Skin of body (tissue), 2 donors: ENCODE results near the gene SIRT7. TPM values are rescaled to one million over a fixed set of nuclear protein-coding genes. Genes with fewer than 3 reads are reported as not detected.

Experiments
- DNase-seq: peaks from one replicate; lab custom pipeline; 2025; lab: John Stamatoyannopoulos, UW
- total RNA-seq: library from RNA; depleted of rRNA; stranded (reverse); fragments of >200 nt; gene quantifications from one replicate; pipeline ENCODE4 v1.2.3, GENCODE V29; 2014

The SIRT7 gene
- total RNA-seq, 1 donor from 2014 or later = 12.6 TPM

GRCh38 chr17:81865358-81865732 is 52.6 kb downstream of the SIRT7 start:
- no peak for DNase-seq

GRCh38 chr17:81863833-81864768 is 53.9 kb downstream of the SIRT7 start:
- DNase-seq = no peak

GRCh38 chr17:81863123-81863675 is 54.8 kb downstream of the SIRT7 start:
- DNase-seq = no peak

Other genes with a start within 250 kb of the SIRT7 start
- gene ARL16, start 234.4 kb downstream of the SIRT7 start, total RNA-seq = 32.1 TPM
- gene HGS, start 234.2 kb downstream of the SIRT7 start, total RNA-seq = 36.6 TPM
- 9.2 TPM for gene MRPL12, start 214.8 kb downstream of the SIRT7 start, total RNA-seq
- gene SLC25A10, start 205.9 kb downstream of the SIRT7 start, total RNA-seq = 7.1 TPM
- not detected for gene GCGR, start 114.0 kb downstream of the SIRT7 start, total RNA-seq
- 35.6 TPM for gene MCRIP1, start 84.9 kb downstream of the SIRT7 start, total RNA-seq
- gene PPP1R27, start 83.1 kb downstream of the SIRT7 start, total RNA-seq = 10.0 TPM
- 208 TPM for gene P4HB, start 57.6 kb downstream of the SIRT7 start, total RNA-seq
- 51.6 TPM for gene ARHGDIA, start 46.8 kb downstream of the SIRT7 start, total RNA-seq
- 67.6 TPM for gene ALYREF, start 26.6 kb downstream of the SIRT7 start, total RNA-seq
- 60.1 TPM for gene ANAPC11, start 26.5 kb downstream of the SIRT7 start, total RNA-seq
- gene NPB, start 15.9 kb downstream of the SIRT7 start, total RNA-seq = 0.59 TPM
- gene PCYT2, start 6.8 kb downstream of the SIRT7 start, total RNA-seq = 18.6 TPM
- gene MAFG, start 9.6 kb upstream of the SIRT7 start, total RNA-seq = 8.1 TPM
- gene PYCR1, start 19.1 kb upstream of the SIRT7 start, total RNA-seq = 49.4 TPM
- gene MYADML2, start 29.1 kb upstream of the SIRT7 start, total RNA-seq = 3.2 TPM
- 1.7 TPM for gene NOTUM, start 43.0 kb upstream of the SIRT7 start, total RNA-seq
- gene ASPSCR1, start 59.5 kb upstream of the SIRT7 start, total RNA-seq = 19.2 TPM
- 19.7 TPM for gene CENPX, start 104.7 kb upstream of the SIRT7 start, total RNA-seq
- gene LRRC45, start 105.1 kb upstream of the SIRT7 start, total RNA-seq = 8.6 TPM
- gene RAC3, start 113.5 kb upstream of the SIRT7 start, total RNA-seq = 15.6 TPM
- 33.4 TPM for gene DCXR, start 119.5 kb upstream of the SIRT7 start, total RNA-seq
- 19.3 TPM for gene RFNG, start 133.6 kb upstream of the SIRT7 start, total RNA-seq
- gene GPS1, start 133.7 kb upstream of the SIRT7 start, total RNA-seq = 35.5 TPM
- 35.7 TPM for gene DUS1L, start 147.6 kb upstream of the SIRT7 start, total RNA-seq
- 262 TPM for gene FASN, start 180.1 kb upstream of the SIRT7 start, total RNA-seq